ENCODE results near the gene MARVELD1. TPM values are rescaled to one million over a fixed set of nuclear protein-coding genes. Genes with fewer than 3 reads are reported as not detected.
"Not testable (repeated sequence)": the region's sequence is repeated elsewhere in the genome, so short reads cannot be mapped to it uniquely, and the experiment has no call there.

The MARVELD1 gene
- total and polyA plus RNA-seq, 9 donors = 16.2 to 58.5 (median 40.2) TPM

DNA sequence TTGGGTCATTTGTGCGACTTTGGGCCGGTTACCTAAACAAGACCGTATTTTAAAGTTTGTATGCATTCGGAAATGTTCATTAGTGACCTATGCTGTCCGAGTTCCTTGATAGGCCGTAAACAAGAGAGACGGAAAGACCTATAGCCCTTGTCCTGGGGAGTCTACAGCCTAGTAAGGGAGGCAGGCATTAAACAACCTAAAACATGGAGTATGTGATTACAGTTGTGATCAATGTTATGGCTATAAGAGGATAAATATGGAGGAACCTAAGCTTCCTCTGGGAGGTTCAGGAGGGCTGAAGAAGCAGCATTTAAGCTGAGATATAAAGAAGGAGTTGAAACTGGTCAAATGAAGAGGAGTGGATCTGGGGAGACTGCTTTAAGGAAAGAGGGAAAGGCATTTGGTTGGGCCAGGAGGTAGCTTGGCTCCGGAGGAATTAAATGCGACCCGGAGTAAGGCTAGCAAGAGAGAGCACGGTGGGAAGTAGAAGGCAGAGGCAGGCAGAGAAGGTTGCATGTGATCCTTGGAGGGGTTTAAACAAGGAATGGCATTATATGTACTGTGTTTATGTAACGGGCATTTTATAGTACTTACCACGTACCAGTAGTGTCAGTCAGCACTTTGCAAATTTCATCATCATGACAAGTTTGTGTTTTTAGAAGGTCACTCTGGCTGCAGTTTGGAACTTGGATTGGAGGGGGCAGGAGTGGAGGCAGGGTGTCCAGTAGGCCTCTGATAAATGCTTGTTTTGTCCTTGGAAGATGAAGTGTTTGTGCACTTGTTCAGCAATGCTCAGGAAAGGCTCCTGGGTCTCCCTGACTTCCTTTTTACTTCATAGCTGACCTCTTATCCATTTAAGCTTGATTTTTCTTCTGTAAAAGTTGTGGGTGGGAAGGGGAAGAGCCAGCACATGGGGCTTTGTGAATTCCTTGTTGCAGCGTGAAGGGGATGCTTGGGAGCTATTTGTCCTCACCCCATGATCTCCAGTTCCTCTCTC lies 25.4 kb upstream of the MARVELD1 start:
- Histone ChIP-seq H3K27ac (peak overlapping the region; percentile 88 to 92), H3K9me3 (no peaks in the 10 kb centered on the region), H3K27me3 (no peaks in the 10 kb centered on the region), H3K4me1 (ENCODE audit: insufficient read depth) (peaks cover 18% of the 10 kb centered on the region), H3K36me3 (no peaks in the 10 kb centered on the region), H3K4me3 (peak overlapping the region; percentile 86)
- 16 to 24% (median 23%) methylated on average over 14 of the region's 14 CpGs for WGBS, 3 donors
- peak in 3 of 5 donors; percentile 50 to 71 (median 51) for DNase-seq
- TF ChIP-seq EP300 (IDR thresholded peaks at IDR 0.05) (no peak), POLR2A (IDR thresholded peaks at IDR 0.05) (no peak)
- TF ChIP-seq, protein P1, sequence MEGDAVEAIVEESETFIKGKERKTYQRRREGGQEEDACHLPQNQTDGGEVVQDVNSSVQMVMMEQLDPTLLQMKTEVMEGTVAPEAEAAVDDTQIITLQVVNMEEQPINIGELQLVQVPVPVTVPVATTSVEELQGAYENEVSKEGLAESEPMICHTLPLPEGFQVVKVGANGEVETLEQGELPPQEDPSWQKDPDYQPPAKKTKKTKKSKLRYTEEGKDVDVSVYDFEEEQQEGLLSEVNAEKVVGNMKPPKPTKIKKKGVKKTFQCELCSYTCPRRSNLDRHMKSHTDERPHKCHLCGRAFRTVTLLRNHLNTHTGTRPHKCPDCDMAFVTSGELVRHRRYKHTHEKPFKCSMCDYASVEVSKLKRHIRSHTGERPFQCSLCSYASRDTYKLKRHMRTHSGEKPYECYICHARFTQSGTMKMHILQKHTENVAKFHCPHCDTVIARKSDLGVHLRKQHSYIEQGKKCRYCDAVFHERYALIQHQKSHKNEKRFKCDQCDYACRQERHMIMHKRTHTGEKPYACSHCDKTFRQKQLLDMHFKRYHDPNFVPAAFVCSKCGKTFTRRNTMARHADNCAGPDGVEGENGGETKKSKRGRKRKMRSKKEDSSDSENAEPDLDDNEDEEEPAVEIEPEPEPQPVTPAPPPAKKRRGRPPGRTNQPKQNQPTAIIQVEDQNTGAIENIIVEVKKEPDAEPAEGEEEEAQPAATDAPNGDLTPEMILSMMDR (IDR thresholded peaks at IDR 0.05) = peak in 2 of 3 donors; percentile 12 to 19
- intact Hi-C loops (cut with DNase I) = loop anchor here in 1 of 4 donors (5.0 kb wide), 1 partner anchor 34 kb away; no protein-coding TSS in a partner anchor

DNA sequence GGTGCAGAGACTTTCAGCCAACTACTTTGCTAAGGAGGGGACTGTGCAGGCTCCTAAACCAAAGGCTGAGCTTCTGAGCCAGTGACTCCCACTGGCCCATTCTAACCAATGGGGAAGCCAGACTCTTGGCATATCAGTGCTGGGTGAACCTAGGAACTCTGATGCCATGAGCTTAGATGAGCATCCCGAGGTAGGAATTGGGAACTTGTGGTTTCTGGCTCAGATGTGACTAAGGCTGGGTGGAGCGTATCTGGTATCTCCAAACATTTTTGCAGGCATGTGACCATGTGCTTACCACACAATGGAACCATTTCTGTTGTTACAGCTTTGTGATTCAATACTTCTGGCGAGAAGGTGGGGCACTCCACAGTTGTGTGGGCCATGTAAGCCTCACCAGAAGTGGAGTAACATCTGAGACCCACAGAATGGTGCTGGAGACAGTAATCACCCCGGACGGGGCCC lies 23.9 kb upstream of the MARVELD1 start:
- TF ChIP-seq EP300 (IDR thresholded peaks at IDR 0.05) = no peak
- TF ChIP-seq, protein P1 (IDR thresholded peaks at IDR 0.05) = no peak
- no peak for TF ChIP-seq POLR2A (IDR thresholded peaks at IDR 0.05)
- no peaks in the 10 kb centered on the region for H3K36me3 ChIP-seq
- no peaks in the 10 kb centered on the region for H3K9me3 ChIP-seq
- H3K4me3 ChIP-seq = no peak overlapping the region
- 70 to 84% (median 81%) methylated on average over 5 of the region's 5 CpGs for WGBS, 3 donors
- DNase-seq = no peak
- intact Hi-C loops (cut with DNase I) = loop anchor here in 1 of 4 donors (5.0 kb wide), 1 partner anchor 33 kb away; no protein-coding TSS in a partner anchor
- no peaks in the 10 kb centered on the region for H3K27me3 ChIP-seq
- peaks cover 9% of the 10 kb centered on the region for H3K4me1 ChIP-seq (ENCODE audit: insufficient read depth)
- peak overlapping the region; percentile 61 to 92 for H3K27ac ChIP-seq

DNA sequence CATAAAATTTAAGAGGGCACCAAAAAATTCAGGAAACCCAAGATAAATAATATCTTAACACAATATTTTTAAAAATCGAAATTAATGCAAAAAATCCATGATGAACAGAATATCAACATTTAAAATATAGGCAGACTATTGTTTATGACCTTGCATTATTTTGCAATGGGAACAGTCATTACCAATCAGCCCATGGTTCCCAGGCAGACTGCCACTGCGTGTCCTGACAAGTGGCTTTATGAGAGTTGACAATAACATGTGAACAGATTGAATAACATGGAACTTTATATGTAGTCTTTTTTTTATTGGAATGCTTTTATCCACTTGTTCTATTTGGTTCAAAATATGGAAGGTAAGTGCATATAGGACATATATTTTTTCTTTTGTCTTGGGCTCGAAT lies 23.4 kb upstream of the MARVELD1 start:
- Histone ChIP-seq H3K4me1 (ENCODE audit: insufficient read depth) (peaks cover 7% of the 10 kb centered on the region), H3K9me3 (no peaks in the 10 kb centered on the region), H3K36me3 (no peaks in the 10 kb centered on the region), H3K27me3 (no peaks in the 10 kb centered on the region), H3K27ac (no peak overlapping the region), H3K4me3 (no peak overlapping the region)
- no peak for DNase-seq
- WGBS, 3 donors = 91 to 96% (median 95%) methylated on average over 3 of the region's 3 CpGs
- intact Hi-C loops (cut with DNase I) = no loop called here
- no peak for TF ChIP-seq POLR2A (IDR thresholded peaks at IDR 0.05)
- no peak for TF ChIP-seq EP300 (IDR thresholded peaks at IDR 0.05)
- TF ChIP-seq, protein P1 (IDR thresholded peaks at IDR 0.05) = no peak

DNA sequence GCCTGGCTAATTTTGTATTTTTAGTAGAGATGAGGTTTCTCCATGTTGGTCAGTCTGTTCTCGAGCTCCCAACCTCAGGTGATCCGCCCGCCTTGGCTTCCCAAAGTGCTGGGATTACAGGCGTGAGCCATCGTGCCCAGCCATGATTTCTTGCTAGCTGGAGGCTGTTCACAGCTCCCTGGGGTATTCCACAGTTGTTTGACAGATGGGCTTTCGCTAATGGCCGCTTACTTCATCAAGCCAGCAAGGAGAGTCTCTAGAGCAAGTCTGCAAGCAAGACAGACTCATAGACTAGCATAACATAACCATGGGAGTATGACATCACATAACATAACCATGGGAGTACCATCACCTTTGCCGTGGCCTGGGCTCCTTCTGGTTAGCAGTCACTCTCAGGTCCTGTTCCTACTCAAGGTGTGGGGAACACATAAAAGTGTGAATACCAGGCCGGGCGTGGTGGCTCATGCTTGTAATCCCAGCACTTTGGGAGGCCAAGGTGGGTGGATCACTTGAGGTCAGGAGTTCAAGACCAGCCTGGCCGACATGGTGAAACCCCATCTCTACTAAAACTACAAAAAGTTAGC lies 15.4 kb upstream of the MARVELD1 start:
- DNase-seq, H3K27ac ChIP-seq: not testable (repeated sequence)
- 81 to 83% (median 82%) methylated on average over 11 of the region's 11 CpGs for WGBS, 3 donors

More for the DNA sequence above, 15.4 kb upstream of the MARVELD1 start:
- intact Hi-C loops (cut with DNase I) = loop anchor here in 1 of 4 donors (5.0 kb wide), 1 partner anchor 34 kb away; no protein-coding TSS in a partner anchor
- H3K36me3 ChIP-seq; H3K4me1 ChIP-seq (ENCODE audit: insufficient read depth); H3K9me3 ChIP-seq; H3K27me3 ChIP-seq; H3K4me3 ChIP-seq: not testable (repeated sequence)

Data from ovary (tissue), 9 donors.